Epithelial cell of proximal tubule (primary cell): ENCODE measurements around the gene PSD. TPM values are rescaled to one million over a fixed set of nuclear protein-coding genes. Genes with fewer than 3 reads are reported as not detected.

ENCODE experiments used
- DNase-seq: peaks from one replicate; pipeline ENCODE4 v3.0.0-alpha.2; 2011; ENCODE audit warnings: low read depth
- H3K4me3 ChIP-seq: 2 replicates; pipeline ENCODE4 v1.5.1; 2011; ENCODE audit warnings: low read depth, mild to moderate bottlenecking, low read length
- CTCF ChIP-seq: conservative IDR thresholded peaks from 2 replicates; pipeline ENCODE4 v1.5.1; 2012; ENCODE audit warnings: low read depth, mild to moderate bottlenecking, low read length
- total RNA-seq: library from RNA; depleted of rRNA; stranded (reverse); fragments of >200 nt; gene quantifications from 2 replicates; pipeline ENCODE4 v1.2.3, GENCODE V29; 2015

The PSD gene
- total RNA-seq, 1 donor from 2014 or later: 0.52 TPM

DNA sequence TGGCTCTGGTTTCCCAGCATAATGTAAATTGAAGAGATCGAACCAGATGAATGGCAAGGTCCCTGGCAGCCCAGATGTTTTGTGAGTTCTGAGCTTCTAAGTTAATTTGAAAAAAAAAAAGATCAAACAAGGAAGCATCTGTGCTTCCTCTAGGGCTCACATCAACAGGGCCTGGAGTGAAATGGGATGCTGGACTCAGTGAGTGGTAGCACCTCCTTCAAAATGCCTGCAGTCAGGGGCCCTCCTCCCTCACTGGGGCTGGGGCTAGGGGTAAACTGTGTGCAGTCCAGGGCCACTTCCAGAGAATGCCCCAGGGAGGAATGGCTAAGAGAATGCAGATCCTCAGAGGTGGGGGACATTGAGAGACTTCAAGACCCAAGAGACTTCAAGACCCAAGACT, 19.8 kb upstream of the PSD start:
- H3K4me3 ChIP-seq: peak overlapping the region; percentile 26
- no peak for TF ChIP-seq CTCF
- no peak for DNase-seq

GRCh38 chr10:102437515-102437914, 18.9 kb upstream of the PSD start:
- DNase-seq: no peak
- no peak for TF ChIP-seq CTCF
- H3K4me3 ChIP-seq: peak overlapping the region; percentile 28

DNA sequence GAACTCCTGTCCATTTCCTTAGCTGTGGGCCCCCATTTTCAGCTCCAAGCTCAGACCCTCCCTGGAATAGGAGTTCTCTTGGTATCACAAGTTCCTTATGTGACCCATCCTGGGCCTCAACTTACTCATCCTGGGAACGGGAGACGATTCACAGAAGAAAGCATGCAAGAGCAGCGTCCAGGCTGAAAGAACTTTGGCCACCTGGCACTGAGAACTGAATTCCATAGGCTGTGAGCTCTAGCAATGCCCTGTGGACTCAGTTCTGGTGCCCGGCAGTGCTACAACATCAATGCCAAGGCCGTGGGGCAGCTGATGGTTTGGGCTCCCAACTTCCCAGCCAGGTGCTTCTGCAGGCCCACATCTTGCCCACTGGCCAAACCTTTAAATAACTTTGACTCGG, 17.7 kb upstream of the PSD start:
- no peak for TF ChIP-seq CTCF
- DNase-seq: no peak
- H3K4me3 ChIP-seq: peak overlapping the region; percentile 64

- H3K4me3 ChIP-seq: peak overlapping the region; percentile 64
- no peak for DNase-seq
- TF ChIP-seq CTCF: no peak
Measured at GRCh38 chr10:102435529-102436233, 17.1 kb upstream of the PSD start.

DNA sequence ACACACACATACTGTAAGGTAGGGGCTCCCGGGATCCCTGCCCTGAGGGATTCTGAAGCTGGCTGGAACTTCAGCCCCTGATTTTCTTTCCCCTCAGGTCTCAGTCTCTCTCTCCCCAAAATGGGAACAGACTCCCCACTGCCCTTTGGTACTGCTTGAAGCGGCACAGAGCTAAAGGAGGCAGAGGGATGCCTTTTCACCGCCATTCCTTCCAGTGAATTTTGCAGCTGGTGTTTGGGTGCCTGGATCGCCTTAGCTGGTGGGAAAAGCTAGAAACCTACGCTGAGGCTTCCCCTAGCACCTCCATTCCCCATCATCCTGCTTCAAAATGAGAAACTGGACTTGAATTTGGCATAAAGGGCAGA, 16.5 kb upstream of the PSD start:
- DNase-seq: no peak
- peak overlapping the region; percentile 64 for H3K4me3 ChIP-seq
- no peak for TF ChIP-seq CTCF

DNA sequence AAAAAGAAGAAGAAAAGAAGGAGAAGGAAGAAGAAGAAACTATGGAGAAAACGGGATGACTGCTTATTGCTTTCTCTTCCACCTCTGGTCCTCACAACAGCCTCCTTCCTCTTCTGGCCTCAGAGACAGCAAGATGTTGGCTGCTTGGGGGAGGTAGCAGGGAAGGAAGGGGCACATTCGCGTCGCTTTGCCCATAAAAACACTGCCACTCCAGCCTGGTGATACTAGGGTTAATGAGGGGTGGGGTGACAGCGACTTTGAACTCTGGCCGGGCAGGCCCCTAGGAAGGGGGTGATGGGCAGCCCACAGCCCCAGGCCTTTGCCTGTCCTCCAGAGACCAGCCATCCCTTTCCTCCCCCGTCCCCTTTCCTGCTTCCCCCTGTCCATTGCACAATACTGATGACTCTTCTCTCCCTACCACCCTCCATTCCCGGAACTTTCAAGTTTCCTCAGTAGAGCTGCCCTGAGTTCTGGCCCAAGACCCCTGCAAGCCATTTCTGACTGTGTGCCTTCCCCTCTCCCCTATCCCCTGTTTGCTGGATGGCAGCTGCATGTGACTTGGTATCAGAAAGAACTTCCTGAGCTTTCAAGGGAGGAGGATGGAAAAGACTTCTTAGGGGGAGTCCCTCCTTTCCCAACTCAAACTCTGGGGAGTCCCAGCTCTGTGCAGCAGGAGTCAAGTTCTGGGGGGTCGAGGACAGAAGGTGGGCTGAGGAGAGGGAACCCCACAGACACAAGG, 16.0 kb upstream of the PSD start:
- TF ChIP-seq CTCF: no peak
- DNase-seq: no peak
- H3K4me3 ChIP-seq: peak overlapping the region; percentile 64
